ENCODE measurements around the gene POMGNT1. TPM values are rescaled to one million over a fixed set of nuclear protein-coding genes. Genes with fewer than 3 reads are reported as not detected.

The POMGNT1 gene
- total and polyA plus RNA-seq, 2 of the 13 experiments (the other 11 are each of a cell fraction or from before 2014, with no cell fraction given), result 33.9 to 46.8 TPM

DNA sequence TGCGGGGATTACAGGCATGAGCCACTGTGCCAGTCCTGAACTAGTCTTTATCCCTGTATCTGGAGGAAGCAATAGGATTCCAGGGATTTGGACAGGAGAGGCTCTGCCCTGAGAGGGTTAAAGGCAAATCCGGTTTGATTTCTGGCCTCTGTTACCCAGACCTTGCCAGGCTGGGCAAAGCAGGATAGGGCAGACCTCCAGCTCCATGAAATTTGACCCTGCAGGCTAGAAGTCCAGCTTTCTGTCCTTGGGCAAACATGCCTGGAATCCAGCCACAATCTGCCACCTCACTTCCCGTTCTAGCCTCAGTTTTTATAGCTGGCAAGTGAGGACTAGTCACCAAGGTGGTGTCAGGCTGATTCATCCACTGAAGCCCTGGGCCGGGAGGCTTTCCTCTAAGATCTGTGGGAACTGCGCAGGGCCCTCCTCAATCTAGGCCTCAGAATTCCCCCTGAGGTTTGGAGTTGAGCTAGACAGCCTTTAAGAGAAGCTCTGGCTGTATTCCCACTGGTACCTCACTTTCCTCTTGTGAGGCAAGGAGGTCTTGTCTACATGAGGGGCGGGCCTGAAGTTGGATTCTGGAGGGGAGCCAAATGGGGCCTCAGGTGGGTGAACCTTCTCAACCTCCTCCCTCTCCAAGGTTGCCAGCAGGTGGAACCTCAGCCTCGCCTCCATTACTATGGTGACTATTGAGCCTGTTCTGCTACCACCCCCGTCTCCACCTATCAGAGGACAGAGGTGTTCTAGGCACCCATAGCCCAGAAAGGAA, 15.0 kb downstream of the POMGNT1 start (continued):
- TF ChIP-seq ZNF713 (CRISPR knock-in tag; IDR thresholded peaks at IDR 0.05) (no peak), IKZF4 (CRISPR knock-in tag; IDR thresholded peaks at IDR 0.05; ENCODE audit: borderline replicate concordance, low read depth, not compliant biosample characterization) (no peak), MED8 (CRISPR knock-in tag; IDR thresholded peaks at IDR 0.05; ENCODE audit: insufficient replicate concordance) (no peak), ZKSCAN8 (CRISPR knock-in tag; IDR thresholded peaks at IDR 0.05; ENCODE audit: borderline replicate concordance) (no peak; the same call in 1 of the 2 replicates), ZNF251 (CRISPR knock-in tag; IDR thresholded peaks at IDR 0.05) (no peak), SMARCC2 (IDR thresholded peaks at IDR 0.05) (no peak), DNMT3B (CRISPR knock-in tag; conservative IDR thresholded peaks at IDR 0.05) (no peak), GZF1 (CRISPR knock-in tag; IDR thresholded peaks at IDR 0.05) (no peak), TBL1XR1 (IDR thresholded peaks at IDR 0.05; ENCODE audit: borderline replicate concordance, low read length, partially characterized antibody) (no peak), JUN (CRISPR knock-in tag; IDR thresholded peaks at IDR 0.05) (no peak), ZNF850 (CRISPR knock-in tag; conservative IDR thresholded peaks at IDR 0.05) (no peak), NR2F1 (CRISPR knock-in tag; IDR thresholded peaks at IDR 0.05) (peak in 1 of 2 experiments; percentile 28; a peak in 1 of 4 replicates), ZEB1 (IDR thresholded peaks at IDR 0.05; ENCODE audit: insufficient replicate concordance, low read depth) (peak; percentile 55), SIN3B (IDR thresholded peaks at IDR 0.05; ENCODE audit: low read length) (no peak), ZNF766 (CRISPR knock-in tag; IDR thresholded peaks at IDR 0.05; ENCODE audit: borderline replicate concordance) (0 out of 2 replicates have a peak, but pooled peaks have one; percentile 23)
- TF ChIP-seq, protein P1, sequence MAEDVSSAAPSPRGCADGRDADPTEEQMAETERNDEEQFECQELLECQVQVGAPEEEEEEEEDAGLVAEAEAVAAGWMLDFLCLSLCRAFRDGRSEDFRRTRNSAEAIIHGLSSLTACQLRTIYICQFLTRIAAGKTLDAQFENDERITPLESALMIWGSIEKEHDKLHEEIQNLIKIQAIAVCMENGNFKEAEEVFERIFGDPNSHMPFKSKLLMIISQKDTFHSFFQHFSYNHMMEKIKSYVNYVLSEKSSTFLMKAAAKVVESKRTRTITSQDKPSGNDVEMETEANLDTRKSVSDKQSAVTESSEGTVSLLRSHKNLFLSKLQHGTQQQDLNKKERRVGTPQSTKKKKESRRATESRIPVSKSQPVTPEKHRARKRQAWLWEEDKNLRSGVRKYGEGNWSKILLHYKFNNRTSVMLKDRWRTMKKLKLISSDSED (CRISPR knock-in tag; IDR thresholded peaks at IDR 0.05), result no peak
- TF ChIP-seq, protein P2, sequence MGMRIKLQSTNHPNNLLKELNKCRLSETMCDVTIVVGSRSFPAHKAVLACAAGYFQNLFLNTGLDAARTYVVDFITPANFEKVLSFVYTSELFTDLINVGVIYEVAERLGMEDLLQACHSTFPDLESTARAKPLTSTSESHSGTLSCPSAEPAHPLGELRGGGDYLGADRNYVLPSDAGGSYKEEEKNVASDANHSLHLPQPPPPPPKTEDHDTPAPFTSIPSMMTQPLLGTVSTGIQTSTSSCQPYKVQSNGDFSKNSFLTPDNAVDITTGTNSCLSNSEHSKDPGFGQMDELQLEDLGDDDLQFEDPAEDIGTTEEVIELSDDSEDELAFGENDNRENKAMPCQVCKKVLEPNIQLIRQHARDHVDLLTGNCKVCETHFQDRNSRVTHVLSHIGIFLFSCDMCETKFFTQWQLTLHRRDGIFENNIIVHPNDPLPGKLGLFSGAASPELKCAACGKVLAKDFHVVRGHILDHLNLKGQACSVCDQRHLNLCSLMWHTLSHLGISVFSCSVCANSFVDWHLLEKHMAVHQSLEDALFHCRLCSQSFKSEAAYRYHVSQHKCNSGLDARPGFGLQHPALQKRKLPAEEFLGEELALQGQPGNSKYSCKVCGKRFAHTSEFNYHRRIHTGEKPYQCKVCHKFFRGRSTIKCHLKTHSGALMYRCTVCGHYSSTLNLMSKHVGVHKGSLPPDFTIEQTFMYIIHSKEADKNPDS (CRISPR knock-in tag; IDR thresholded peaks at IDR 0.05), result no peak
- TF ChIP-seq, protein P3, sequence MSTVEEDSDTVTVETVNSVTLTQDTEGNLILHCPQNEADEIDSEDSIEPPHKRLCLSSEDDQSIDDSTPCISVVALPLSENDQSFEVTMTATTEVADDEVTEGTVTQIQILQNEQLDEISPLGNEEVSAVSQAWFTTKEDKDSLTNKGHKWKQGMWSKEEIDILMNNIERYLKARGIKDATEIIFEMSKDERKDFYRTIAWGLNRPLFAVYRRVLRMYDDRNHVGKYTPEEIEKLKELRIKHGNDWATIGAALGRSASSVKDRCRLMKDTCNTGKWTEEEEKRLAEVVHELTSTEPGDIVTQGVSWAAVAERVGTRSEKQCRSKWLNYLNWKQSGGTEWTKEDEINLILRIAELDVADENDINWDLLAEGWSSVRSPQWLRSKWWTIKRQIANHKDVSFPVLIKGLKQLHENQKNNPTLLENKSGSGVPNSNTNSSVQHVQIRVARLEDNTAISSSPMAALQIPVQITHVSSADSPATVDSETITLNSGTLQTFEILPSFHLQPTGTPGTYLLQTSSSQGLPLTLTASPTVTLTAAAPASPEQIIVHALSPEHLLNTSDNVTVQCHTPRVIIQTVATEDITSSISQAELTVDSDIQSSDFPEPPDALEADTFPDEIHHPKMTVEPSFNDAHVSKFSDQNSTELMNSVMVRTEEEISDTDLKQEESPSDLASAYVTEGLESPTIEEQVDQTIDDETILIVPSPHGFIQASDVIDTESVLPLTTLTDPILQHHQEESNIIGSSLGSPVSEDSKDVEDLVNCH (CRISPR knock-in tag; IDR thresholded peaks at IDR 0.05), result no peak
- TF ChIP-seq, protein P4, sequence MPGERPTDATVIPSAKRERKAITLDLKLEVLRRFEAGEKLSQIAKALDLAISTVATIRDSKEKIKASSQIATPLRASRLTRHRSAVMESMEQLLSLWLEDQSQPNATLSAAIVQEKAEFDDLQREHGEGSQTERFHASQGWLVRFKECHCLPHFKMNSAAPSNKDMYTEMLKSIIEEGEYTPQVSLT (CRISPR knock-in tag; IDR thresholded peaks at IDR 0.05; ENCODE audit: borderline replicate concordance, low read depth), result no peak
- TF ChIP-seq, protein P5, sequence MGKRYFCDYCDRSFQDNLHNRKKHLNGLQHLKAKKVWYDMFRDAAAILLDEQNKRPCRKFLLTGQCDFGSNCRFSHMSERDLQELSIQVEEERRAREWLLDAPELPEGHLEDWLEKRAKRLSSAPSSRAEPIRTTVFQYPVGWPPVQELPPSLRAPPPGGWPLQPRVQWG (CRISPR knock-in tag; IDR thresholded peaks at IDR 0.05; ENCODE audit: borderline replicate concordance, low read depth), result no peak

Measured in HepG2 (cell line).